Skeletal muscle satellite cell (primary cell): ENCODE measurements around the gene ETF1.

Experiments
- small RNA-seq: library from RNA; depleted of rRNA; stranded (forward); fragments of <200 nt; gene quantifications from one replicate; pipeline ENCODE3, GENCODE V24; 2012

ETF1 gene

Small RNA genes within 50 kb of the gene (small RNA-seq; reads per million reads assigned to genes)
- 11.2 reads per million, percentile 91 among the genes with 10 or more reads in this experiment for gene RF00154
- gene SNORD63: 1,228 reads per million, percentile 99 among the genes with 10 or more reads in this experiment
